ENCODE data around the gene POLD1.
"Not testable (repeated sequence)": the region's sequence is repeated elsewhere in the genome, so short reads cannot be mapped to it uniquely, and the experiment has no call there.

Gene POLD1

GRCh38 chr19:50383852-50384684 lies at the start of gene POLD1:
POLD1 (plus strand) TSS chr19:50384347; CDS start chr19:50398852, 14,505 bp downstream.
- peak; percentile 96 for DNase-seq (ENCODE audit: extremely low read depth, insufficient read length)
- Histone ChIP-seq H3K4me3 (replicated peaks; ENCODE audit: low read depth, low read length) (peak within 1 kb of the TSS; percentile 73), H3K36me3 (ENCODE audit: control insufficient read depth, insufficient read depth, low read length) (peaks cover 32% of the 10 kb centered on the region), H3K27me3 (replicated peaks; ENCODE audit: control insufficient read depth, insufficient read depth, low read length) (no peaks in the 10 kb centered on the region)
- no peak for TF ChIP-seq CTCF (IDR thresholded peaks at IDR 0.05; ENCODE audit: insufficient read depth, low read length, poor library complexity, severe bottlenecking)

GRCh38 chr19:50334741-50335421 lies 49.3 kb upstream of the POLD1 start:
- DNase-seq (ENCODE audit: extremely low read depth, insufficient read length) = no peak
- H3K27me3 ChIP-seq (replicated peaks; ENCODE audit: control insufficient read depth, insufficient read depth, low read length) = no peaks in the 10 kb centered on the region
- H3K4me3 ChIP-seq (replicated peaks; ENCODE audit: low read depth, low read length) = no peak overlapping the region
- TF ChIP-seq CTCF (IDR thresholded peaks at IDR 0.05; ENCODE audit: insufficient read depth, low read length, poor library complexity, severe bottlenecking) = no peak
- H3K36me3 ChIP-seq (ENCODE audit: control insufficient read depth, insufficient read depth, low read length) = peaks cover 20% of the 10 kb centered on the region

GRCh38 chr19:50337031-50337430 lies 47.1 kb upstream of the POLD1 start:
- H3K27me3 ChIP-seq (replicated peaks; ENCODE audit: control insufficient read depth, insufficient read depth, low read length); DNase-seq (ENCODE audit: extremely low read depth, insufficient read length); H3K4me3 ChIP-seq (replicated peaks; ENCODE audit: low read depth, low read length): not testable (repeated sequence)
- H3K36me3 ChIP-seq (ENCODE audit: control insufficient read depth, insufficient read depth, low read length) = peaks cover 20% of the 10 kb centered on the region

GRCh38 chr19:50340331-50340730 lies 43.8 kb upstream of the POLD1 start:
- peaks cover 13% of the 10 kb centered on the region for H3K36me3 ChIP-seq (ENCODE audit: control insufficient read depth, insufficient read depth, low read length)
- peak overlapping the region; percentile 12; the same call in 1 of the 2 replicates for H3K4me3 ChIP-seq (replicated peaks; ENCODE audit: low read depth, low read length)
- no peaks in the 10 kb centered on the region for H3K27me3 ChIP-seq (replicated peaks; ENCODE audit: control insufficient read depth, insufficient read depth, low read length)
- DNase-seq (ENCODE audit: extremely low read depth, insufficient read length) = no peak
- no peak for TF ChIP-seq CTCF (IDR thresholded peaks at IDR 0.05; ENCODE audit: insufficient read depth, low read length, poor library complexity, severe bottlenecking)

GRCh38 chr19:50341091-50341564 lies 43.0 kb upstream of the POLD1 start:
- peak; percentile 80 for DNase-seq (ENCODE audit: extremely low read depth, insufficient read length)
- Histone ChIP-seq H3K36me3 (ENCODE audit: control insufficient read depth, insufficient read depth, low read length) (peaks cover 13% of the 10 kb centered on the region), H3K4me3 (replicated peaks; ENCODE audit: low read depth, low read length) (peak overlapping the region; percentile 50), H3K27me3 (replicated peaks; ENCODE audit: control insufficient read depth, insufficient read depth, low read length) (no peaks in the 10 kb centered on the region)
- TF ChIP-seq CTCF (IDR thresholded peaks at IDR 0.05; ENCODE audit: insufficient read depth, low read length, poor library complexity, severe bottlenecking) = no peak

All from GM06990 (cell line).